Lower lobe of right lung (tissue), 2 donors: ENCODE data around the gene PTPRN2. TPM values are rescaled to one million over a fixed set of nuclear protein-coding genes. Genes with fewer than 3 reads are reported as not detected.
A peak's percentile ranks its signal among the peaks of the same experiment; 100 is the strongest.

Source experiments
- ATAC-seq, 2 donors: fragments of 200-7000 bp; cut with Tn5 transposase; one replicate each; pipeline ENCODE4 v1.9.1; 2020 to 2022; ENCODE audit warnings: mild to moderate bottlenecking in 2 of 2, moderate library complexity in 2 of 2
- DNase-seq: peaks from one replicate; pipeline ENCODE4 v3.0.0-alpha.2; 2020
- H3K27ac ChIP-seq: fragments of 200-600 bp; one replicate; pipeline ENCODE4 v1.8.0; 2022
- H3K27me3 ChIP-seq: fragments of 200-600 bp; one replicate; pipeline ENCODE4 v1.8.0; 2022; ENCODE audit warnings: low read depth
- H3K36me3 ChIP-seq: fragments of 200-600 bp; one replicate; pipeline ENCODE4 v1.8.0; 2022; ENCODE audit warnings: mild to moderate bottlenecking
- H3K4me1 ChIP-seq: fragments of 200-600 bp; one replicate; pipeline ENCODE4 v1.8.0; 2022
- H3K4me3 ChIP-seq: fragments of 200-600 bp; one replicate; pipeline ENCODE4 v1.8.0; 2022; ENCODE audit warnings: mild to moderate bottlenecking
- H3K9me3 ChIP-seq: fragments of 200-600 bp; one replicate; pipeline ENCODE4 v1.8.0; 2022
- CTCF ChIP-seq: fragments of 200-600 bp; IDR thresholded peaks from one replicate; pipeline ENCODE4 v1.8.0; 2022; ENCODE audit warnings: antibody characterized with exemption, mild to moderate bottlenecking
- intact Hi-C: fragments of 100-400 bp; cut with DNase I; formaldehyde crosslinking; loops from one replicate; pipeline ENCODE4 v1.11.0; 2022
- total RNA-seq: library from RNA; stranded (reverse); fragmentation: NEBNext Ultra II Directional; extraction: Animal tissue kit (Norgen Biotek cat#: 25700); gene quantifications from one replicate; pipeline ENCODE4 v1.2.1, GENCODE V29; 2021
- donor health status: DM: no; HTN: yes; CAD: no; lungs with severe emphysema.

The PTPRN2 gene
- total RNA-seq, 1 donor from 2014 or later, result 6.8 TPM

GRCh38 chr7:157830331-157830730 lies 757.3 kb downstream of the PTPRN2 start:
- no peaks in the 10 kb centered on the region for H3K9me3 ChIP-seq
- no peak for TF ChIP-seq CTCF
- DNase-seq (peak; percentile 38), ATAC-seq (no peak)
- no peak overlapping the region for H3K27ac ChIP-seq
- intact Hi-C loops, result no loop called here
- no peaks in the 10 kb centered on the region for H3K4me1 ChIP-seq
- no peaks in the 10 kb centered on the region for H3K36me3 ChIP-seq
- H3K4me3 ChIP-seq, result no peak overlapping the region
- H3K27me3 ChIP-seq, result no peaks in the 10 kb centered on the region

- intact Hi-C loops, result no loop called here
- Histone ChIP-seq H3K27me3 (no peaks in the 10 kb centered on the region), H3K27ac (no peak overlapping the region), H3K36me3 (no peaks in the 10 kb centered on the region), H3K9me3 (no peaks in the 10 kb centered on the region), H3K4me3 (no peak overlapping the region), H3K4me1 (no peaks in the 10 kb centered on the region)
- DNase-seq (no peak), ATAC-seq (no peak)
- TF ChIP-seq CTCF, result no peak
These were observed 758.1 kb downstream of the PTPRN2 start for GRCh38 chr7:157829491-157829890.

DNA sequence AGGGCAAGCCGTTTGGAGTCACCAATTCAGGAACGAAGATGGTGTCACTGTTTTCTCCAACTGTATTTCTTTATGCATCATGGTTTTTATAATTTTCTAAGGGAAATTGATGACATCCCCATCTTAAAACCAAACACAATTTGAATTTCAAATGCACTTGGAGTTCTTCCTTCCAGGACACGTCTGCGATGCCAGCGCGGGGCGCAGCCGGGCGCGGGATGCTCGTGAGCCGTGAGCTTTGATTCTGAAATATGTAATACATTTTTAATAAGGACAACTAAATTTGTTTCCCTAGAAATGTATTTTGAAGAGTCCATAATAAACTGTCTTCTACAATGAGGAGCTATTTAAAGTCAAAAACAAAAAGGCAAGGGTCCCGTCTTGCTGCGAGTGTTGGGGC lies 758.7 kb downstream of the PTPRN2 start:
- no peaks in the 10 kb centered on the region for H3K27me3 ChIP-seq
- H3K4me3 ChIP-seq, result no peak overlapping the region
- H3K9me3 ChIP-seq, result no peaks in the 10 kb centered on the region
- intact Hi-C loops, result no loop called here
- DNase-seq (no peak), ATAC-seq (no peak)
- H3K36me3 ChIP-seq, result no peaks in the 10 kb centered on the region
- H3K27ac ChIP-seq, result no peak overlapping the region
- no peak for TF ChIP-seq CTCF
- H3K4me1 ChIP-seq, result no peaks in the 10 kb centered on the region

DNA sequence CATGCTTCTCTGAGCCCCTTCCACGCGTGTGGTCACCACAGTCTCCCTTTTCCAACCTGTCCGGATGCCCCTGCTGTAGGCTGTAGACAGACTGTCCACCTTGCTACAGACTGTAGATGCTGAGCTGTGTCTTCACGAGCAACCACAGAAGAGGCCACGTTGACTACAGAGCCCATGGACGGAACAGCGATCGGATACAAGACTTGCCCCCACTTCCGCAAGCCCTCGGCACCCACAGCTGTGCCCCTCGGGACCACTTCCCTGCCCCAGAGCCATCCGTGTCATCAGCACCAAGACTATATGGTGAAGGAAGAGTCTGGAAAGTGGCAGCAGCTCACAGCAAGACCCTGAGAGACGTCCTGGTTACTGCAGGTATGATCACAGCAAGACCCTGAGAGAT lies 759.4 kb downstream of the PTPRN2 start:
- Histone ChIP-seq H3K4me3 (no peak overlapping the region), H3K27me3 (no peaks in the 10 kb centered on the region), H3K4me1 (no peaks in the 10 kb centered on the region), H3K9me3 (no peaks in the 10 kb centered on the region), H3K27ac (no peak overlapping the region), H3K36me3 (no peaks in the 10 kb centered on the region)
- intact Hi-C loops, result no loop called here
- DNase-seq, result no peak
- ATAC-seq, result no peak
- TF ChIP-seq CTCF, result no peak

GRCh38 chr7:157827863-157828160 lies 759.8 kb downstream of the PTPRN2 start:
- ATAC-seq (no peak), DNase-seq (no peak)
- no peak overlapping the region for H3K4me3 ChIP-seq
- H3K27me3 ChIP-seq, result no peaks in the 10 kb centered on the region
- no peak for TF ChIP-seq CTCF
- H3K36me3 ChIP-seq, result no peaks in the 10 kb centered on the region
- H3K4me1 ChIP-seq, result no peaks in the 10 kb centered on the region
- intact Hi-C loops, result no loop called here
- no peak overlapping the region for H3K27ac ChIP-seq
- H3K9me3 ChIP-seq, result no peaks in the 10 kb centered on the region
